DMS114 treated with DMSO at 0.1 percent for 48 hours (cell line): ENCODE measurements around the gene IL17B.

Experiments
- DNase-seq: peaks from one replicate; lab custom pipeline; 2025; ENCODE audit not compliant: unreplicated experiment; lab: John Stamatoyannopoulos, UW

IL17B gene

GRCh38 chr5:149415066-149415967 is 36.2 kb upstream of the IL17B start:
- DNase-seq: no peak

DNA sequence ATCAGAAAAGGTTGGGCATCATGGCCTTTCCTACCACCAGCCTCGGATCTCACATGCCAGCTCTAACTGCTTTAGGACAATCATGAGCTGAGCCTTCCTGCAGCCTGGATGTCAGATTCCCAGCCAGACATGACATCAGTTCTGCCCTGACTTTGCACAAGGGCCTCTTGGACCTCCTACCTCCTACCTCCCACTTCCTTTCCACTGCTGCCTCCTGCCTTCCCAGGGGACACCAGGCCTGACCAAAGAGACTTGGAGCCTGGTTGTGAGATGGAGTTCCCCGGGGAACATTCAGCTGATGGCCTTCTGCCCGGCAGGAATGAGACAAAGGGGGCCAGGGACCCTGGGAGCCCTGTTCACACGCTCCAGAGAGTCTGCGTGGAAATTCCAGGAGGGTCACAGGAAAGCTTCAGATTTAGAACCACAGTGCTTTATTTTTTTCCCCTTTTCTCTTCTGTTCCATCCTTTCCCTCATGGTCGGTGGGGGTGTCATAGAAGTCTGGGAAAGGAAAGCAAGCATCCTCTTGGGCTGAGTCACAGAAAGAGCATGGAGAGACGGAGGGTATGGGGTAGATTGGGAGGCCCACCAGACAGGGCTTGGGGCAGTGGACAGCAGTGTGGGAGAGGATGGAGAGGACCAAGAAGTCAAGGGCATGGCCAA is 35.4 kb upstream of the IL17B start:
- no peak for DNase-seq

GRCh38 chr5:149413477-149414210 is 34.6 kb upstream of the IL17B start:
- no peak for DNase-seq

- DNase-seq: no peak
Observed at GRCh38 chr5:149412783-149413476, 33.8 kb upstream of the IL17B start.

DNA sequence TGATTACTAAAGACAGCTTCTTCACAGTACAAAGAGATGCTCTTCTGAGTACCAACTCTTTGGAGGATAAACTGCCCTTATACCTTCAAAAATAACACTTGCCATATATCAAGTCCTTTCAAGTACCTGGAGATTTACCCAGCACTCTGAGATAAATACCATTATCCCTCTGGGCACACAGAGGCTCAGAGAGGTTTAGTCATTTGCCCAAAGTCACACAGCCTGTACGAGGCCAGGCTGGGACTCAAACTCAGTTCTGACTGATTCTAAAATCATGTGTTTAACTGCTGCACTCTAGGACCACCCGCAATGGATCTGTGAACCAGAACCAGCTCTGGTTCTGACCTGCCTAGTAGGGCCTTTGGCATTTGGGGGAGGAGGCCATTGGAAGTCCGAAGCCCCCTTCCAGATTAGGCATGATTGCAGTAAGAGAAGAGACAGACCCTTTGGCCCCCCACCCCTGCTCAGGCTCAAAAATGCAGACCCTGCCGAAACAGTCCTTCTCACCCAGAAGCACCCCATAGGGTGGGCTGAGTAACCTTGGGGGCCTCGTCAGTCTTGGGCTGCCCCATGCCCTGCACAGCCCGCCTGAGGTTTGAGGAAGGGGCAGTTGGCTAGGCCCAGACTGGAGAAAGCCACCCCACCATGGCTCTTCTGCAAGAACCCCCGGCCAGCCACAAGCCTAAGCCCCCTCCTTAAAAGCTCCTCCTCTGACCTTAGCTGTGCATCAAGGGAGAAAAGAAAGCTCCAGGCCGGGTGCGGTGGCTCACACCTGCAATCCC is 32.8 kb upstream of the IL17B start:
- DNase-seq: no peak

DNA sequence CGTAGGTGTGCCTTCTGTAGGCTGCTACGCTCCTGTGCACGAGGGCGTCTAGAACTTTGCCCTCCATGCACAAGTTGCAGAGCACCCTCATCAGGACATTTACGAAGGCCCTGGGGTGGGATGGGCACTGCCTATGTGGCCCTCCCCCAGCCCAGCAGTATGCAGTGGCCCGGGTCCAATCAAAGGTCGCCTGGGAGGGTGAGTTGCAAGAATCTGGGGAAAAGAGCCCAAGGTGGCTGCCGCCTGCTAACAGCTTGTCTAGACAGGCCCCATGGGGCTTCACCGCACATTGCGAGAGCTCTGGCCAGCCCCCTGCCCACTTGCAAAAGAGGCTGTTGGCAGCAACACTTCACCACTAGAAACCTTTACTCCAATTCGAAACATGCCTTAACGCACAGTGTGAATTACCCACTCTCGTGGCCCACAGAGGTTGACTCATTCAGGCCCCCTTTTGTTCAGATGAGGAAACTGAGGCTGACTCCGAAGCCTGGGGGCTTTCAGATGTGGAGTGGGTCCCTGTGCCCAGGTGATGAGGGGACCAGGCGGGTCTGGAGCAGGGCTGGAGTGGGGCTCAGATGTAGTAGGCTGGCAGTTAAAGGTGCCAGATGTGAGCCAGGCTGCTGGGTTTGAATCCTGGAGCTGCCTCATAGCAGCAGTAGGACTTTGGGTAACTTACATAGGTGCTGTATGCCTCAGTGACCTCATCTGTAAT is 31.8 kb upstream of the IL17B start:
- DNase-seq: no peak

- no peak for DNase-seq
Observed at GRCh38 chr5:149410071-149410470, 31.0 kb upstream of the IL17B start.

- DNase-seq: no peak
Observed at GRCh38 chr5:149409268-149409948, 30.3 kb upstream of the IL17B start.

- DNase-seq: no peak
Observed at GRCh38 chr5:149408252-149409099, 29.4 kb upstream of the IL17B start.

DNA sequence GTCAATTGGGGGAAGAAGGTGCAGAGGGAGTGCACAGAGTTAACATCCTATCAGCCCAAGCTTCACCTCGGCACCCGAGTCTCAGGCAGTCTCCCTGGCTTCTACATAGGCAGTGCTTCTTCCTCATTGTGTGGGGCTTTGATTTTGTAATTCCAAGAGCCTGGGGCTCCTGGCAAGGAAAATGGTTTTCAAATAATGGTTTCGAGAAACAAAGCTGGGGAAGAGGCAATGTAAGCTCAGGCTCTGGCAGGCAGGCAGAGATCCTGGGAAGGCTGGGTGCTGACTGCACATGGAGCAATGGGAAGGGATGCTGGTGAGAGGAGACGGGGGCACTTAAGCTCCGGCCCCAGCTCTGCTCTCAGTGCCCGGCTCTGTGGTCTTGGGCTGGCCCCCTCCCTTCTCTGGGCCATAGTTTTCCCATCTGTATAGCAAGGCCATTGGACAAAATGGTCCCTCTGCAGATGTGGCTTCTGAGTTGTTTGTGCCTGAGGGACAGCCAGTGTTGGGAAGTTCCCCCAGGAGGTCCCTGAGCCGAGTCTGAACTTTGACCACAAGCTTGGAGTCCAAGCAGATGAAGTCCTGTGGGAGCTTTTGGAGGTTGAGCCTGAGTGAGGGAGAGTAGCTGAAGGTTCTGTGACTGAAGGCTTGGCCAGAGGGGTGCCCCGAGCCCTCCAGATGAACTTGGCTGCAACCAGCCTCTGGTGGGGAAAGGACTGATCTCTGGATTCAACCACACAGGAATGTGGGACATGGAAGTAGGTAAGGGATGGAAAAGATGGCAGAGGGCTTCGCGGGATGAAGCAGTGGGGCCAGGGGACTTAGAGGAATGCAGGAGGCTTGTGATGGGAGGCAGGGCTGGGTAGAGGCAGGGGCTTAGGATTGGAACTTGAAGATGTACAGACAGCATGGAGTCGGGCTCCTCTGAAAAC is 28.5 kb upstream of the IL17B start:
- DNase-seq: no peak

DNA sequence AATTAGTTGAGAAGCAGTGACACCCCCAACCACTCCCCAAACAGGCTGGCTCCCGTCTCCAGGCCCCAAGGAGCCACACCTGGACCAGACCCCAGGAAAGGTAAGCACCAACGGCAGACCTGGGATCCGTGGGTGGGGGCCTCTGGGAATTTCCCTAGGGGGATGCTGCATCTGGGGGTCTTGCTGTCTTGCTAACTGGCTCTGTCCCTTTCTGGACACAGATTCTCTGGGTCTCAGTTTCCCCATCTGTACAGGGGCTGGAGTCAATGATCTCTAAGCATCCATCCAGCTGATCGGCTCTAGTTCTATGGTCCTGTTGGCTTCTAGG is 27.9 kb upstream of the IL17B start:
- DNase-seq: no peak

DNA sequence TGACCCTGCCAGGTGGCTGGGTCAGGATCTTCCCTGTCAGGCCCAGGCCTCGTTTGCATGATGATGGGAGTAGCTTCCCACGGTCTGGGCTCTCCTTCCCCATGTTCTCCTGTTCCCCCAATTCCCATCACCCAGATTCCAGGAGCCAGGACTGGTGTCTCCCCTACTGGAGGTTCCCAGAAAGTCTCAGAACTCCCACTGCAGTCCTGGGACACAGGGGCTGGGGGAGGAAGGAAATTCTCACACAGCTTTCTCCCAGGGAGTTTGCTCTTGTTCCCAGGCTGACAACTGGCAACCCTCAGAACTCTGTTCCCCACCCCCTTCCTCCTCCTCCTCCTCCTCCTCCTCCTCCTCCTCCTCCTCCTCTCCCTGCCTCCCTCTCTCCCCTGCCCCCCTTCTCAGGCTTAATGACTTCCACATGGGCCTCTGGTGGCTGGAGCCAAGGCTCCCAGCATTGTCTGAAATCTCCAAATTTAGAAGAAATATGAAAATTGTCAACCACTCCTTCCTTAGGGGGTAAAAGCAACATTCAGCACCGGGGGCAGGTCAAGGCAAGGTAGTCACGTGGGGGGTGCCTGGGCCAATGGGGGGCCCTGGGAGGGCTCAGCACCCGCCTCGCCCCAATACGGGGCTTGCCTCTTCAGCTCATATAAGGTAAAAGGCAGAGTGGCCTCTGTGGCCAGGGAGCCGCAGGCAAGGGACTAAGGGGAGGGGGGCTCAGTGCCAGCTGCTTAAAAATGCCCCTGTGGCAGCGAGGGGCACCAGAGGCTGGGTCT is 27.3 kb upstream of the IL17B start:
- DNase-seq: no peak

GRCh38 chr5:149405550-149406202 is 26.6 kb upstream of the IL17B start:
- no peak for DNase-seq

DNA sequence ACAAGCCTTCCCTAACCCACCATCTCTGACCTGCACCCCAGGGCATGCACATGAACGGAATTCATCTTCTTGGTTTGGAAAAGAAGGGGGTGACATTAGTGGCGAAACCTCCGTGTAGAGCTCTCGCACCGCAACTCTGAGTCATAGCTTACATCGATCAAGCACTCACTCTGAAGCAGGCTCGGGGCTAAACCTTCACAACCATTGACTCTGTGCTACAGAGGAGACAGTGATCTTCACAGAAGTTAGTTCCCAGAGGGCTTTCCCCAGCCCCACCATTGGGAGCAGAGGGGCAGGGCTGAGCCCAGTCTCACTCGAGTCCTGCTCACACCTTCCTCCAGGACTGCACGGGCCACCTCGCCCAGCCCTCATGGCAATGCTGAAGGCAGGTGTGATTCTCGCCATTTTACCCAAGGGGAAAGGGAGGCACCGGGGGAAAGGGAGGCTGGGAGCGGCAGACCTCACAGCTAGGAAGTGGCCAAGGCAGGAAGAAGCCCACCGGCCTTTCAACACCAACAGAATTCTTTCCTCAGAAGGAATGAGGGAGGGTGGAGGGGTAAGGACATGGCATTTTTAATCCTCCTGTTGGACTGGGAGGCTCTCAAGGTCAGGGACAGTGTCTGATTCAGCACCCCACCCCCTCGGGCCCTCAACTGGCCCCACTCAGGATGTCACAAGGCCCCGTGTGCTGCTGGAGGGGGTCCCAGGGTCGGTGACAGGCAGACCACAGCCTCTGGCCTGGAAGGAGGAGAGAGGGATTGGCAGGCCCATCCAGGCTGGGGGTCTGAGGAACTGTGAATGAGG is 25.9 kb upstream of the IL17B start:
- DNase-seq: no peak
